SH-SY5Y (cell line): ENCODE results near the gene MSRB3.

Source experiments
- GATA2 ChIP-seq: IDR thresholded peaks from 2 replicates; pipeline ENCODE4 v1.6.1; 2011; ENCODE audit warnings: mild to moderate bottlenecking, low read depth, low read length
- GATA3 ChIP-seq: IDR thresholded peaks from 2 replicates; pipeline ENCODE4 v1.6.1; 2011; ENCODE audit warnings: low read depth, mild to moderate bottlenecking, low read length, moderate library complexity

GRCh38 chr12:65324551-65324950 lies 46.1 kb downstream of the MSRB3 start:
- TF ChIP-seq GATA2: no peak
- TF ChIP-seq GATA3: no peak
